ENCODE measurements around the gene CYP4Z1.
A peak's percentile ranks its signal among the peaks of the same experiment; 100 is the strongest.
"Not testable (repeated sequence)": the region's sequence is repeated elsewhere in the genome, so short reads cannot be mapped to it uniquely, and the experiment has no call there.

CYP4Z1 gene

GRCh38 chr1:47126997-47127396 is 60.0 kb downstream of the CYP4Z1 start:
- H3K27me3 ChIP-seq (ENCODE audit: control insufficient read depth, insufficient read depth, low read length); DNase-seq (ENCODE audit: low read depth, low spot score); H3K4me3 ChIP-seq (ENCODE audit: low read length); H3K4me1 ChIP-seq (ENCODE audit: control insufficient read depth, insufficient read depth, low read length); H3K36me3 ChIP-seq (ENCODE audit: control insufficient read depth, insufficient read depth, low read length); H3K9me3 ChIP-seq (ENCODE audit: control insufficient read depth, insufficient read depth, low read length); H3K27ac ChIP-seq (ENCODE audit: low read length): not testable (repeated sequence)
- WGBS (ENCODE audit: insufficient coverage, insufficient read length) = no CpG with 5 or more reads among the region's 2 CpGs

- H3K36me3 ChIP-seq (ENCODE audit: control insufficient read depth, insufficient read depth, low read length) = no peaks in the 10 kb centered on the region
- WGBS (ENCODE audit: insufficient coverage, insufficient read length) = no CpG with 5 or more reads among the region's 1 CpG
- no peaks in the 10 kb centered on the region for H3K27me3 ChIP-seq (ENCODE audit: control insufficient read depth, insufficient read depth, low read length)
- no peaks in the 10 kb centered on the region for H3K4me1 ChIP-seq (ENCODE audit: control insufficient read depth, insufficient read depth, low read length)
- H3K27ac ChIP-seq (ENCODE audit: low read length) = no peak overlapping the region
- H3K4me3 ChIP-seq (ENCODE audit: low read length) = no peak overlapping the region
- DNase-seq (ENCODE audit: low read depth, low spot score) = no peak
- no peaks in the 10 kb centered on the region for H3K9me3 ChIP-seq (ENCODE audit: control insufficient read depth, insufficient read depth, low read length)
Measured at GRCh38 chr1:47128221-47128620, 61.2 kb downstream of the CYP4Z1 start.

- not testable (repeated sequence) for H3K27me3 ChIP-seq (ENCODE audit: control insufficient read depth, insufficient read depth, low read length); H3K4me3 ChIP-seq (ENCODE audit: low read length); H3K9me3 ChIP-seq (ENCODE audit: control insufficient read depth, insufficient read depth, low read length); H3K36me3 ChIP-seq (ENCODE audit: control insufficient read depth, insufficient read depth, low read length); DNase-seq (ENCODE audit: low read depth, low spot score); H3K4me1 ChIP-seq (ENCODE audit: control insufficient read depth, insufficient read depth, low read length); H3K27ac ChIP-seq (ENCODE audit: low read length)
- no CpG with 5 or more reads among the region's 2 CpGs for WGBS (ENCODE audit: insufficient coverage, insufficient read length)
Measured at GRCh38 chr1:47128854-47129253, 61.8 kb downstream of the CYP4Z1 start.

GRCh38 chr1:47129489-47130230 is 62.6 kb downstream of the CYP4Z1 start:
- WGBS (ENCODE audit: insufficient coverage, insufficient read length) = no CpG with 5 or more reads among the region's 8 CpGs
- H3K4me3 ChIP-seq (ENCODE audit: low read length); H3K27ac ChIP-seq (ENCODE audit: low read length): not testable (repeated sequence)

GRCh38 chr1:47132665-47133064 is 65.6 kb downstream of the CYP4Z1 start:
- not testable (repeated sequence) for H3K4me1 ChIP-seq (ENCODE audit: control insufficient read depth, insufficient read depth, low read length); H3K9me3 ChIP-seq (ENCODE audit: control insufficient read depth, insufficient read depth, low read length); H3K4me3 ChIP-seq (ENCODE audit: low read length); H3K36me3 ChIP-seq (ENCODE audit: control insufficient read depth, insufficient read depth, low read length); H3K27ac ChIP-seq (ENCODE audit: low read length); DNase-seq (ENCODE audit: low read depth, low spot score); H3K27me3 ChIP-seq (ENCODE audit: control insufficient read depth, insufficient read depth, low read length)
- WGBS (ENCODE audit: insufficient coverage, insufficient read length) = no CpG with 5 or more reads among the region's 3 CpGs

More at GRCh38 chr1:47129489-47130230, 62.6 kb downstream of the CYP4Z1 start:
- not testable (repeated sequence) for H3K4me1 ChIP-seq (ENCODE audit: control insufficient read depth, insufficient read depth, low read length); DNase-seq (ENCODE audit: low read depth, low spot score); H3K36me3 ChIP-seq (ENCODE audit: control insufficient read depth, insufficient read depth, low read length); H3K9me3 ChIP-seq (ENCODE audit: control insufficient read depth, insufficient read depth, low read length); H3K27me3 ChIP-seq (ENCODE audit: control insufficient read depth, insufficient read depth, low read length)

- Histone ChIP-seq H3K4me1 (ENCODE audit: control insufficient read depth, insufficient read depth, low read length) (no peaks in the 10 kb centered on the region), H3K27ac (ENCODE audit: low read length) (no peak within 1 kb of the TSS), H3K4me3 (ENCODE audit: low read length) (no peak within 1 kb of the TSS), H3K9me3 (ENCODE audit: control insufficient read depth, insufficient read depth, low read length) (no peaks in the 10 kb centered on the region), H3K27me3 (ENCODE audit: control insufficient read depth, insufficient read depth, low read length) (no peaks in the 10 kb centered on the region), H3K36me3 (ENCODE audit: control insufficient read depth, insufficient read depth, low read length) (no peaks in the 10 kb centered on the region)
- DNase-seq (ENCODE audit: low read depth, low spot score) = no peak
- no CpG with 5 or more reads among the region's 4 CpGs for WGBS (ENCODE audit: insufficient coverage, insufficient read length)
Measured at GRCh38 chr1:47137198-47137597, 70.2 kb downstream of the CYP4Z1 start, which contains the start of gene CYP4A22. Gene CYP4A22 (plus strand): TSS chr1:47137441. CDS start chr1:47137486, 45 bp downstream.

- DNase-seq (ENCODE audit: low read depth, low spot score) = no peak
- H3K4me3 ChIP-seq (ENCODE audit: low read length) = no peak overlapping the region
- H3K27me3 ChIP-seq (ENCODE audit: control insufficient read depth, insufficient read depth, low read length) = no peaks in the 10 kb centered on the region
- no CpG with 5 or more reads among the region's 5 CpGs for WGBS (ENCODE audit: insufficient coverage, insufficient read length)
- H3K9me3 ChIP-seq (ENCODE audit: control insufficient read depth, insufficient read depth, low read length) = no peaks in the 10 kb centered on the region
- H3K4me1 ChIP-seq (ENCODE audit: control insufficient read depth, insufficient read depth, low read length) = no peaks in the 10 kb centered on the region
- H3K27ac ChIP-seq (ENCODE audit: low read length) = no peak overlapping the region
- no peaks in the 10 kb centered on the region for H3K36me3 ChIP-seq (ENCODE audit: control insufficient read depth, insufficient read depth, low read length)
Measured at GRCh38 chr1:47137925-47138615, 71.0 kb downstream of the CYP4Z1 start.

- not testable (repeated sequence) for H3K27me3 ChIP-seq (ENCODE audit: control insufficient read depth, insufficient read depth, low read length); H3K4me1 ChIP-seq (ENCODE audit: control insufficient read depth, insufficient read depth, low read length); H3K36me3 ChIP-seq (ENCODE audit: control insufficient read depth, insufficient read depth, low read length); DNase-seq (ENCODE audit: low read depth, low spot score); H3K9me3 ChIP-seq (ENCODE audit: control insufficient read depth, insufficient read depth, low read length); H3K4me3 ChIP-seq (ENCODE audit: low read length); H3K27ac ChIP-seq (ENCODE audit: low read length)
- WGBS (ENCODE audit: insufficient coverage, insufficient read length) = no CpG with 5 or more reads among the region's 3 CpGs
Measured at GRCh38 chr1:47140358-47140757, 73.3 kb downstream of the CYP4Z1 start.

GRCh38 chr1:47143654-47144053 is 76.6 kb downstream of the CYP4Z1 start:
- H3K9me3 ChIP-seq (ENCODE audit: control insufficient read depth, insufficient read depth, low read length); H3K27me3 ChIP-seq (ENCODE audit: control insufficient read depth, insufficient read depth, low read length); H3K27ac ChIP-seq (ENCODE audit: low read length); H3K4me1 ChIP-seq (ENCODE audit: control insufficient read depth, insufficient read depth, low read length); H3K36me3 ChIP-seq (ENCODE audit: control insufficient read depth, insufficient read depth, low read length); H3K4me3 ChIP-seq (ENCODE audit: low read length): not testable (repeated sequence)
- no CpG with 5 or more reads among the region's 6 CpGs for WGBS (ENCODE audit: insufficient coverage, insufficient read length)
- DNase-seq (ENCODE audit: low read depth, low spot score) = peak; percentile 22

- not testable (repeated sequence) for H3K9me3 ChIP-seq (ENCODE audit: control insufficient read depth, insufficient read depth, low read length); H3K4me1 ChIP-seq (ENCODE audit: control insufficient read depth, insufficient read depth, low read length); H3K27me3 ChIP-seq (ENCODE audit: control insufficient read depth, insufficient read depth, low read length); H3K27ac ChIP-seq (ENCODE audit: low read length); H3K36me3 ChIP-seq (ENCODE audit: control insufficient read depth, insufficient read depth, low read length); H3K4me3 ChIP-seq (ENCODE audit: low read length); DNase-seq (ENCODE audit: low read depth, low spot score)
- no CpG with 5 or more reads among the region's 1 CpG for WGBS (ENCODE audit: insufficient coverage, insufficient read length)
Measured at GRCh38 chr1:47146495-47146894, 79.5 kb downstream of the CYP4Z1 start.

Data from iPS DF 6.9 (cell line).